CD4-positive, alpha-beta T cell treated with Interleukin-6 at 100 ng/mL for 8 hours (primary cell): ENCODE data around the gene ASIC2.
"Not testable (repeated sequence)": the region's sequence is repeated elsewhere in the genome, so short reads cannot be mapped to it uniquely, and the experiment has no call there.

Source experiments
- DNase-seq: peaks from one replicate; pipeline ENCODE4 v3.0.0-alpha.2; 2020; ENCODE audit warnings: mixed read lengths, low spot score

Gene ASIC2

GRCh38 chr17:32985050-32985756 is 307.9 kb downstream of the ASIC2 start:
- DNase-seq: no peak

- DNase-seq: not testable (repeated sequence)
Observed at GRCh38 chr17:32981611-32982010, 311.5 kb downstream of the ASIC2 start.

- DNase-seq: no peak
Observed at GRCh38 chr17:32980230-32980629, 312.9 kb downstream of the ASIC2 start.

- no peak for DNase-seq
Observed at GRCh38 chr17:32976605-32977004, 316.5 kb downstream of the ASIC2 start.

GRCh38 chr17:32976131-32976530 is 317.0 kb downstream of the ASIC2 start:
- DNase-seq: no peak

GRCh38 chr17:32971171-32971570 is 321.9 kb downstream of the ASIC2 start:
- no peak for DNase-seq

GRCh38 chr17:32970281-32970680 is 322.8 kb downstream of the ASIC2 start:
- DNase-seq: no peak

GRCh38 chr17:32969231-32969630 is 323.9 kb downstream of the ASIC2 start:
- not testable (repeated sequence) for DNase-seq

GRCh38 chr17:32964541-32964940 is 328.6 kb downstream of the ASIC2 start:
- DNase-seq: no peak
